KMS-11 (cell line): ENCODE data around the gene CDH15.

Source experiments
- H2AFZ ChIP-seq: fragments of 200-600 bp; sonication (generic); 2 replicates; pipeline ENCODE4 v1.6.1; 2016; ENCODE audit warnings: antibody characterized with exemption, mixed run types, low read depth
- H3K27ac ChIP-seq: fragments of 200-600 bp; sonication (generic); 2 replicates; pipeline ENCODE4 v1.6.1; 2016; ENCODE audit warnings: mild to moderate bottlenecking, mixed run types
- H3K27me3 ChIP-seq: fragments of 200-600 bp; sonication (generic); 2 replicates; pipeline ENCODE4 v1.6.1; 2017; ENCODE audit warnings: mild to moderate bottlenecking, low read depth, mixed run types, moderate library complexity; ENCODE audit not compliant: insufficient read depth
- H3K36me3 ChIP-seq: fragments of 200-600 bp; sonication (generic); 2 replicates; pipeline ENCODE4 v1.6.1; 2017; ENCODE audit warnings: mild to moderate bottlenecking, mixed run types; ENCODE audit not compliant: insufficient read depth
- H3K4me1 ChIP-seq: fragments of 200-600 bp; sonication (generic); 2 replicates; pipeline ENCODE4 v1.6.1; 2016; ENCODE audit warnings: mild to moderate bottlenecking, low read depth, mixed run types; ENCODE audit not compliant: poor library complexity, severe bottlenecking
- H3K4me2 ChIP-seq: fragments of 200-600 bp; sonication (generic); 2 replicates; pipeline ENCODE4 v1.7.0; 2016; ENCODE audit warnings: mild to moderate bottlenecking, mixed run types
- H3K4me3 ChIP-seq: fragments of 200-600 bp; sonication (generic); IDR thresholded peaks from 2 replicates; pipeline ENCODE4 v1.6.1; 2017; ENCODE audit warnings: low read depth, low read length, mixed read lengths; ENCODE audit not compliant: insufficient read depth
- H3K79me2 ChIP-seq: fragments of 200-600 bp; sonication (generic); 2 replicates; pipeline ENCODE4 v1.6.1; 2016; ENCODE audit warnings: low read depth, mixed run types; ENCODE audit not compliant: insufficient read depth
- H3K9ac ChIP-seq: fragments of 200-600 bp; sonication (generic); 2 replicates; pipeline ENCODE4 v1.6.1; 2016; ENCODE audit warnings: mild to moderate bottlenecking, mixed run types
- H4K20me1 ChIP-seq: fragments of 200-600 bp; sonication (generic); 2 replicates; pipeline ENCODE4 v1.6.1; 2016; ENCODE audit warnings: mild to moderate bottlenecking, mixed run types; ENCODE audit not compliant: insufficient read depth
- CTCF ChIP-seq: fragments of 200-600 bp; sonication (generic); conservative IDR thresholded peaks from 2 replicates; pipeline ENCODE4 v1.6.1; 2017; ENCODE audit warnings: low read depth, mild to moderate bottlenecking, antibody characterized with exemption, low read length, moderate library complexity, mixed read lengths

CDH15 gene

GRCh38 chr16:89175280-89176146 lies 4.0 kb downstream of the CDH15 start:
- Histone ChIP-seq H3K27me3 (peaks cover 76% of the 10 kb centered on the region), H3K36me3 (no peaks in the 10 kb centered on the region), H3K4me1 (peaks cover 18% of the 10 kb centered on the region), H2AFZ (no peak overlapping the region), H3K4me2 (no peak overlapping the region), H3K4me3 (no peak overlapping the region), H3K79me2 (no peaks in the 10 kb centered on the region), H3K27ac (no peak overlapping the region), H4K20me1 (no peaks in the 10 kb centered on the region), H3K9ac (no peak overlapping the region)
- no peak for TF ChIP-seq CTCF

- H3K4me1 ChIP-seq = peaks cover 13% of the 10 kb centered on the region
- TF ChIP-seq CTCF = no peak
- H3K27me3 ChIP-seq = peaks cover 83% of the 10 kb centered on the region
- no peak overlapping the region for H3K9ac ChIP-seq
- H3K36me3 ChIP-seq = no peaks in the 10 kb centered on the region
- no peak overlapping the region for H3K4me2 ChIP-seq
- no peaks in the 10 kb centered on the region for H3K79me2 ChIP-seq
- H3K27ac ChIP-seq = no peak overlapping the region
- H2AFZ ChIP-seq = no peak overlapping the region
- H3K4me3 ChIP-seq = no peak overlapping the region
- no peaks in the 10 kb centered on the region for H4K20me1 ChIP-seq
Observed at GRCh38 chr16:89176147-89176690, 4.7 kb downstream of the CDH15 start.

- H3K36me3 ChIP-seq = no peaks in the 10 kb centered on the region
- no peak for TF ChIP-seq CTCF
- no peak overlapping the region for H3K4me3 ChIP-seq
- no peak overlapping the region for H3K9ac ChIP-seq
- no peak overlapping the region for H2AFZ ChIP-seq
- no peaks in the 10 kb centered on the region for H3K79me2 ChIP-seq
- no peaks in the 10 kb centered on the region for H4K20me1 ChIP-seq
- peaks cover 12% of the 10 kb centered on the region for H3K4me1 ChIP-seq
- no peak overlapping the region for H3K4me2 ChIP-seq
- peaks cover 87% of the 10 kb centered on the region for H3K27me3 ChIP-seq
- H3K27ac ChIP-seq = no peak overlapping the region
Observed at GRCh38 chr16:89176717-89177116, 5.2 kb downstream of the CDH15 start.

- Histone ChIP-seq H3K4me3 (no peak overlapping the region), H3K27me3 (peaks cover 86% of the 10 kb centered on the region), H4K20me1 (no peaks in the 10 kb centered on the region), H3K27ac (no peak overlapping the region), H3K4me1 (peaks cover 9% of the 10 kb centered on the region), H3K4me2 (no peak overlapping the region), H3K36me3 (no peaks in the 10 kb centered on the region), H3K9ac (no peak overlapping the region), H2AFZ (no peak overlapping the region), H3K79me2 (no peaks in the 10 kb centered on the region)
- no peak for TF ChIP-seq CTCF
Observed at GRCh38 chr16:89177501-89177900, 6.0 kb downstream of the CDH15 start.
